SW 1271 (cell line): ENCODE data around the gene AKNA.
"Not testable (repeated sequence)": the region's sequence is repeated elsewhere in the genome, so short reads cannot be mapped to it uniquely, and the experiment has no call there.

Source experiments
- DNase-seq, 2 experiments: peaks; one replicate each; lab custom pipeline; 2025; lab: John Stamatoyannopoulos, UW

Gene AKNA

DNA sequence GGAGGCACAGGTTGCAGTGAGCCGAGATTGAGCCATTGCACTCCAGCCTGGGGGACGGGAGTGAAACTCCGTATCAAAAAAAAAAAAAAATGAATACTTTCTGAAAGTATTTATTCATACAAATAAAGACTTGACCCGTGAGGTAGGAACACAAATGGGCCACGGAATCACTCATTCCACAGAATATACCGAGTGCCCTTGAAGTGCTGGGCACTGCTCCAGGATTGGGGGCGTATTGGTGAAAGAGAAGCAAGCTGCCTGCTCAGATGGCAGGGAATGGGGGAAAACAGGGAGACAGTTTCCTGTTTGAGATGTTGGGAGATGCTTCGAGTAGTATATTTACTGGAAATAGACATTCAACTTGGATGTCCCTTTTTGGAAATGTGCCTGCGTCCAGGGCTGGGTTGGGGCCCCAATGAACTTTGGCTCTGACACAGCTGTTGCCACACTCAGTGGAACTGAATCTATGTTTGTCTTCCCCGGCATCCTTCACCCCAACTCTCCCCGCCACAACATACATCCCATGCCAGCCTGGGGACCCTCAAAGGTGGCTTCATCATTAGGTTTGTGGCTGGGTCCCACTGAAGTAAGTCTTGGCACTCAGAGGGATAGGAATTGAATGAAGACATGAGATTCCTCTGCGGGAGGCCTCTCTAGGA is 65.5 kb downstream of the AKNA start:
- not testable (repeated sequence) for DNase-seq

- DNase-seq = no peak
These were observed 66.0 kb downstream of the AKNA start for GRCh38 chr9:114321759-114322158.

DNA sequence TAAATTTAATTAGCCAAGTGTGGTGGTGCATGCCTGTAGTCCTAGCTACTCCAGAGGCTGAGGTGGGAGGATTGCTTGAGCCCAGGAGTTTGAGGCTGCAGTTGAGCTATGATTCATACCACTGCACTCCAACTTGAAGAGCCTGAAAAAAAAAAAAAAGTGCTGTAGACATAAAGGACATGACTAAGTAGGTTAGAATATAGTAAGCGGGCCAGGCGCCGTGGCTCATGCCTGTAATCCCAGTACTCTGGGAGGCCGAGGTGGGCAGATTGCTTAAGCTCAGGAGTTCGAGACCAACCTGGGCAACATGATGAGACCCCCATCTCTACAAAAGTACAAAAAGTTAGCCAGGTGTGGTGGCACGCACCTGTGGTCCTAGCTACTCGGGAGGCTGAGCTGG is 67.1 kb downstream of the AKNA start:
- DNase-seq = not testable (repeated sequence)

DNA sequence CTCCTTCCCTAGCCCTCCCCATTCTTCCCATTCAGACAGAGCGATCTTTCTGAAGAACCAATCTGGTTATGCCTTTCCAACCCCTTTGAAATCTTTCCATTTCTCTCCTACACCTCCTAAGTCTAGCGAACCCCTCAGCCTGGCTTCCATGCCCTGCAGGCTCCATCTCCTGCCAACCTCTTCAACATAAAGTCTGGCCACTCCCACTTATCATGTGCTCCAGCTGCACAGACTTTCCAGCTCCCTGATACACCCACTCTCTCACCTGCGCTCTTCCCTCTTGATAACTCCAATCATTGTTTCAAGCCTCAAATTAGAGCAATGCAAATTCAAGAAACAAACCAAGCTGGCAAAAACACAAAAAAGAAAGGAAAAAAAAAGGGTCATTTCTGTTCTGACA is 68.6 kb downstream of the AKNA start:
- no peak for DNase-seq

DNA sequence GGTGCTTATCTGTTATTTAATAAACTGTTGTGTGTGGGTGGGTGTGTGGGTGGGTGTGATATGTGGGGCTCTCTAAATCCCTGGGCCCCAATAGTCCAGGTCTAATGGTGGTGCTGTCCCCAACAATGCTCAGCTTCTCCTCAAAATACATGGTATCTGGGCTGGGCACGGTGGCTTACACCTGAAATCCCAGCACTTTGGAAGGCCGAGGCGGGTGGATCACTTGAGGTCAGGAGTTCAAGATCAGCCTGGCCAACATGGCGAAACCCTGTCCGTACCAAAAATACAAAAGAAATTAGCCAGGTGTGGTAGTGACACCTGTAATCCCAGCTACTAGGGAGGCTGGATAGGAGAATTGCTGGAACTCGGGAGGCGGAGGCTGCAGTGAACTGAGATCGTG is 69.4 kb downstream of the AKNA start:
- DNase-seq = no peak

DNA sequence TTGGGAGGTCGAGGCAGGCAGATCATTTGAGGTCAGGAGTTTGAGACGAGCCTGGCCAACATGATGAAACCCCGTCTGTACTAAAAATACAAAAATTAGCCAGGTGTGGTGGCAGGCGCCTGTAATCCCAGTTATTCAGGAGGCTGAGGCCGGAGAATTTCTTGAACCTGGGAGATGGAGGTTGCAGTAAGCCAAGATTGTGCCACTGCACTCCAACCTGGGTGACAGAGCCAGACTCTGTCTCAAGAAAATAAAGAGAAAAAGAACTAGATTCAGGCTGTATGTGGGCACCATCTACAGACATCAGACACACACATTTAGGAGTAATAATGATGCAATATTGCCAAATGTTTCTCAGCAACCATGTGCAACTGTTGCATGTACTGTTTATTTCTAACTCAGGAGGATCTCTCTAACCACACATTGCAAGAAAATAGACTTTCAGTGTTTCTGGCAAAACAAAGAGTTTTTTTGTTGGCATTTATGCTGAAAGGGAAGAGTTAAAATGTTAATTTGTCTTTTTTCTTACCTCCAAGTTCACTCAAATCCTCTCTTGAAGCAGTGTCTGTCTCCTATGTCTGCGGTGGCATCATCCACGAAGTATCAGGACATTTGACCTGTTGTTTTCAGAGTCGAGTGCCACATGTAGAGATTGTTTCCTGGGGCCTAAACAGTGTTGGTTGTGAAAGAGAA is 70.0 kb downstream of the AKNA start:
- DNase-seq = no peak

DNA sequence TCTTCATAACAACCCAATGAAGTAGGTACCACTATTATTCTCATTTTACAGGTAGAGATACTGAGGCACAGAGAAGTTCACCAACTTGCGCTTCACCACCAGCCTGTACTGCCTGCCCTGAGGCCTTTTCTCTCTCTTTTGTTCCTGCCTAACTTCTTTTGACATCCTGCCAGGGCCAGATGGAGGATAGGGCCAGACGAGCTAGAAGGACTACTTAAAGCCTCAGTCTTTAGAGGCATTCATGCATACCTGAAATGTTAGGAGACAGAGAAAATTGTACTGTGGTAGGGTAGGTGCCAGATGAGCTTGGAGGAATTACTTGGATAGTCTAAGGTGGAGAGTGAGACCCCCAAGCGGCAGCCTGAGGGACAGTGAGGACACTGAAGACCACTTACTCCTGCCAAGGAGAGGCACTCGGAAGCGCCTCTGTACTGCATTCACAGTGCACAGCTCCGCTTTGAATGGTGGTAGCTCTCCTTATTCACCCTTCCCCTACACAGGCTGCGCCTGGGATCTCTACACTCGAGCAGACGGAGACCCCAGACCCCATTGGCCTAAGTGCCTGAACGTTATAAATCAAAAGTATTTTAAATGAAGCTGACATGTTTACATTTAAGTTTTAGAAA is 71.1 kb downstream of the AKNA start:
- DNase-seq = no peak

DNA sequence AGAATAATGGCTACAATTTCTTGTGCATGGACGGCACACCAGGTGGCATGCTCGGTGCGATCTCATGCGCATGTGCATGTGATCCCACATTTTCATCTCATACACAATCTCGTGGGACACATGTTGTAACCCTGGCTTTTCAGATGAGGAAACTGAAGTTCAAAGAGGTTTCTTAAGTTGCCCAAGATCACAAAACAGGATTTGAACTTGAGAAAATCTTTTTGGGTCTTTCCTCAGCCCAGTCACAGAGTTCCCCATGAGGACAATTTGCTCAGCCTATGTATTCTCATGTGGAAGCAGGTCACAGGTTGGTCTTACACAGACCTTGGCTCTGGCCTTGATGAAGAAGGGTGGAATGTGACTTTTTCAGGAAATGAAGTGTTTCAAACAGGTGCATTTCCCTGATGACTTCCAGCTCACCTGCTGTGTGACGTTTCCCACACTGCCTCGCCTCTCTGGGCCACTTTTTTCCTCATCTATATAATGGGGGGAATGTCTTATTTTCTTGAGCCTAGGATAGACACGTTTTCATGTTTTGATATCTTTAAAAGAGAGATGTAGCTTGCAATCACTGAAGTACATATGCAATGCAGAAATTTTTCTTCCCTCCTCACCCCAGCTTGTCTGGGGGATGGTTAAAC is 71.9 kb downstream of the AKNA start:
- no peak for DNase-seq

DNA sequence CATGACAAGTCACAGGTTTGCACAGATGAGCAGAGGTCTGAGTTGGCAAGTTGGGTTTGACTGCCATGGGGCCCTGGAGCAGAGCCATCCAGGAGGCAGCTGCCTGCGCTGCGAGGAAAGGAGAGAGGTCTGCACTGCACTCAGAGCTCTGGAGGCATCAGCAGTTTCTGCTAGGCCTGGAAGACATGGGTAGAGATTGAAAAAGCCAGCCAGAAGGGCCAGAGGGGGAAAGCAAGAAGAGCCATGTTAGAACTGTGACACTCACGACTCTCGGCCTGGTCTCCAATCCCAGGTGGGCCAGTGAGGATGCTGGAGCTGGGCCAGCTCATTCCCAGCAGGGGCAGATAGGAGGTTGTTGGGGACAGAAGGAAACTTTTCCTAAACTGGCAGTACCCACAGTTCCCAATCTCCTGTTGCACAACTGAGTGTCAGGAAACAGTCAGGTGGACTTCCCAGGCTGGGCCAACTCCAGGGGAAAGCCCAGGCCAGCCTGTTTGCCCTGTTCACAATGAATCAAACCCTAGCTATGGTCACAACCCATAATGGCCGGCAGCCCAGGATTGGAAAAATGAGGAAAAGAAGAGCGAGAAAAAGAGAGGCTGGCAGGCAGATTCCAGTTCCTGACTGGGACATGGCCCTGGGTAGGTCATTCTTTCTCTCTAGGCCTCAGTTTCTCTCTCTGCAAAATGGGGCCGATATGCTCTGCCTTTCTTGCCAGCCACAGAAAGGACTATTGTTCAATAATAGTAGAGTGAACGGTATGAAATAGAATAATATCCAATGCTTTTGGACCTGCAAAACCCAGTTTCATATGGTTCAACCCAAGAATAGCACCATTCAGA is 72.7 kb downstream of the AKNA start:
- DNase-seq = no peak

DNA sequence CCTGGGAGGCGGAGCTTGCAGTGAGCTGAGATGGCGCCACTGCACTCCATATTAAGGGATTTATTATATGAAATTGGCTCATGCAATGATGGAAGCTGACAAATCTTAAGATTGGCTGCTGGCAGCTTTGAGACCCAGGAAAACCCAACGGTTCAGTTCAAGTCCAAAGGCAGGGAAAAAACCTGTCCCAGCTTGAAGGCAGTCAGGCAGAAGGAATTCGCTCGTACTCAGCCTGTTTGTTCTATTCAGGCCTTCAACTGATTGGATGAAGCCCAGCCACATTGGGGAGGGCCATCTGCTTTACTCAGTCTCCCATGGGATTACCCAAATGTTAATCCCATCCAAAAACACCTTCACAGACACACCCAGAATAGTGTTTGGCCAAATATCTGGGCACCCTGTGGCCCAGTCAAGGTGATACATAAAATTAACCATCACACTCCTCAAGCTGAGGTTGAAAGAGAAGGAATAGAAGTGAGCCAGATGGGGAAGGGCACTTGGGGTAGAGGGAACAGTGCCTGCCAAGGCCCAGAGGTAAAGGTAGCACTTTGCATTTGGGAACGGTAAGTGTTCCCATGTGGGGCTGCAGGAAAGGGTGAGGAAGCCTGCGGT is 73.4 kb downstream of the AKNA start:
- DNase-seq = no peak

DNA sequence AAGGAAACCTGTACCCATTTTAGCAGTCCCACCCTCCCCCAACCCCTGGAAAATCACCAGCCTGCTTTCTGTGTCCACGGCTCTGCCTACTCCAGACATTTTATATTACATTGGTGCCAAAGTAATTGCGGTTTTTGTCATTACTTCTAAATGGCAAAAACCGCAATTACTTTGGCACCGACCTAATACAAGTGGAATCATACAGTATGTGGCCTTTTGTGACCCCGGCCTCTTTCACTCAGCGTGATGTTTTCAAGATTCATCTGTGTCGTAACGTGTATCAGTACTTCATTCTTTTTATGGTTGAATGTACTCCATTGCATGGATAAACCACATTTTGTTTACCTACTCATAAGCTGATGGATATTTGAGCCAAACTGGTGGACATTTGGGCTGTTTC is 74.6 kb downstream of the AKNA start:
- DNase-seq = no peak

GRCh38 chr9:114312513-114312875 is 75.3 kb downstream of the AKNA start:
- no peak for DNase-seq

GRCh38 chr9:114311571-114312512 is 75.9 kb downstream of the AKNA start:
- DNase-seq = no peak

DNA sequence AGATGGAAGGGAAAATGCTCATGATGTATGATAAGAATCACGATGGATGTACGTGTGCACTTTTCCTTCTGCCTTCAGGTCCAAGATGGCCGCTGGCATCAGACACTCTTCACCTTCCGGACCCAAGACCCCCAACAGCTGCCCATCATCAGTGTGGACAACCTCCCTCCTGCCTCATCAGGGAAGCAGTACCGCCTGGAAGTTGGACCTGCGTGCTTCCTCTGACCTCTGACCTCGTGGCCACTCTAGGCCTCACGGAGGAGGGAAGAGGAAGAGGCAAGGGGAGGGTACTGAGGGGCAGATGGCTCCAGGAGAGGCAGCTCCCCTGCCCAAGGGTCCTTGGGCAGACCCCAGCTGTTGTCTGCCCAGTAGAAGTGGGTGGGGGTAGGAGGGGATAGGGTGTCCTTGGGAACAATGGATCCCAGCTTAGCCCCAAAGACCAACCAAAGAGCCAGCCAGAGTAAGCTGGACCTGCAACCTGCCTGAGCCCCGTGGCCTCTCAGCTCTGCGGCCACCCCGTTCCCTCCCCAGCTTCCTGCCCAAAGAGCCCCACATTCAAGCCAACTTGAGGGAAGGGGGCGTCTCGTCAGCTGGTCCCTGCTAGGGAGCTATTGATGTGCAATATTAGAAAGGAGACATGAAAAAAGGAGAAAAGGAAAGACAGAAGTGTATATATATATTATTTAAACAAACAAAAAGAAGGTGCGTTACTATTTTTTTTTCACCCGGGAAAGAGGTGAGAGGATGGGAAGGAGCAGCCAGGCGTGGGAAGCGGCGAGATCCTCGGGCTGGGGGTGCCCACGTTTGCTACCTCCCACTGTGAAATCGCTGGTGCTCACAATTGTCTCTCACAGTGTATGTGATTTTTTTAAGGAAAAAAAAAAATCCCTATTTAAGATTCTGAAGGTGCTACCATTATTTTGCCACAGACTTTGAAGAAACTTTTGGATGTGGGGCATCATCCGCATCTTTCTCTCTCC is 77.0 kb downstream of the AKNA start:
- no peak for DNase-seq

DNA sequence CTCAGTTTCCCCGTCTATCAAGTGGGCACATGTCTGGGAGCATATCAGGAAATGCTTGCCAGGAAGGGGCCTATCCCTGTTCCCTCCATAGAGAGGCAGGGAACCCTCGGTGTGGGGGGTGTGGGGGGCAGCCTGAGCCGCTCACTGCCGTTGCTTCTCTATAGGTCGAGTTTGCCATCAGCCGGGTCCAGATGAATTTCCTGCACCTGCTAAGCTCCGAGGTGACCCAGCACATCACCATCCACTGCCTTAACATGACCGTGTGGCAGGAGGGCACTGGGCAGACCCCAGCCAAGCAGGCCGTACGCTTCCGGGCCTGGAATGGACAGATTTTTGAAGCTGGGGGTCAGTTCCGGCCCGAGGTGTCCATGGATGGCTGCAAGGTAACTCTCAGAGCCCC is 78.7 kb downstream of the AKNA start:
- DNase-seq = no peak

GRCh38 chr9:114308361-114308950 is 79.3 kb downstream of the AKNA start:
- no peak for DNase-seq

DNA sequence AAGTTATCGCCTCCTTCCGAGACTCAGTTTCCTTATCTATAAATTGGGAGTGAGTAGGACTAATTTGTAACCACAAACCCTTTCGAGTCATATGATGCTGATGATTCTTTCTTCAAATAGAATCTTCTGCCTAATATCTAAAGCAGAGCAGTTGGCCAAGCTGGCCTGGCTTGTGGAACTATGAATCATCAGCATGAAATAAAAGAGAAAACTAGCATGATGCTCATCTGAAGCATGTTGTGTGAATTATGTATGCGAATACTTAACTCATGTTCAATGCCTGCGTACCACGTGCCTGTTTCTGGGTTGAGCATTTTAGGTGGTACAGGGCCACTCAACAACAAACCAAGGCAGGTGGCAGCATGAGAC is 79.9 kb downstream of the AKNA start:
- no peak for DNase-seq

GRCh38 chr9:114304416-114305188 is 83.2 kb downstream of the AKNA start:
- DNase-seq = no peak
